ENCODE results near the gene GFI1B.
"Not testable (repeated sequence)": the region's sequence is repeated elsewhere in the genome, so short reads cannot be mapped to it uniquely, and the experiment has no call there.

Gene GFI1B

DNA sequence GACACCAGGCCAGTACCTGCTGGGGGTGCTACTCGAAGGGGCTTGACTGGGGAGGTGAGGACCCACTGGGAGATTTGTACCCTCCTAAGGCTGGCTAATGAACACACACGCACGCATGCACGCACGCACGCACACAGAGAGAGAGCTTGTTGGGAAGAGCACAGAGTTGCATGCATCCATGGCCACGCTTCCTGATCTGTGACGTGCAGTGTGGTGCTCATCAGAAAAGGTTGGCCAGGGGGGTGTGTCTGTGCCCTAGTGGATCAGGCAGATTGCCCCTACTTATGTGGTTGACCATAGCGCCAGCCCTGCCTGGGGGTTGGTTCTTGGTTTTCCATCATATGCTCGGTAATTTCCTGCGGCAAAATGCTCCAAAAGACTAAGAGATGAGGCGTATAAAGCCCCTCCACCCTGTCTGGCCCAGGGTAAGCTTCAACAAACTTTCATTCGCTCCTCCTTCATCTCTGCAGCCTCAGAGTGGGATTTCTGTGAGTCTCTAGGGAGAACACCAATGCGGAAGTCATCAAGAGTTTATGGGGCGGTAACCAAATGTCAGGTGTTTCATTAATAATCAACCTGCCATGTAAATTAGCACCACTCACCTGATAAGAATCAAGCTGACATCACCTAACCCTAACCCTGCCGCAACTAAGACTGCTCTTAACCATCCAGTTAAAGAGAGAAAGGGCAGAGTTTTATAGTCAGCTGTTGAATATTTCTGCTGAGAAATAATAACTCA, 8.0 kb upstream of the GFI1B start:
- DNase-seq, result no peak

DNA sequence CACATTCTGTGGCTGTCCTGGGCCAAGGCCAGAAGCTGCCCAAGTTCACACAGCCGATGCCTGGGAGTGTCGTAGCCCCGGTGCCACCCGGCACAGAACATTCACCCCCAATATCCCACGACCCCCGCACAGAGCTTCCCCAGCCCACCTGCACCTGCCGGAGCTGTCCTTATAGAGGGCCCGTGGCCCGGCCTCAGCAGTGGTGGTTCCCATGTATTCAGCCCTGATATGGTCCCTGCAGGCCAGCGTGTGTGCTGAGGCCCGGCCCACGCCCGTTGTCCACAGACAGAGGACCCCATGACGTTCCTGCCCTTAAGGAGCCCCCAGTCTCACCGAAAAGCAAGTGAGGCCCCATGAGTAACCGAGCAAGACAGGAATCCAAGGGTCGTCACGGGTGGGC, 5.3 kb upstream of the GFI1B start:
- no peak for DNase-seq

DNA sequence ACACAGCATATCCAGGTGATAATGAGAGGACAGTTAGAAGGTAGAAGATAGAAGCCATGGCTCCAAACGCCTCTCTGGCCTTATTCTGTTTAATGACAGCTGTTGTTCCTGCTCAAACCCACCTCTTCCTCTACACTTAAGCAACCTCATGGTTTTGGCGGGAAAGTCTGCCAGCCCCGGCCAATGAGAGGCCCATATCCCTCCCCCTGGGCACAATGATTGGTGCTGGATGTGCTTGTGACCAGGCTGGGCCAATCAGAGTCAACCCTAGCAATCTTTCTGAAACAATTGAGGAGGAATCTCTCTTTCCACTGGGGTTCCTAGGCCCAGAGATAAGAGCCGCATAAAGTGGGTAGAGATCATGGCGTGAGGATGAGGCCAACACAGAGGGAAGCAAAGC, 4.8 kb upstream of the GFI1B start:
- no peak for DNase-seq

DNA sequence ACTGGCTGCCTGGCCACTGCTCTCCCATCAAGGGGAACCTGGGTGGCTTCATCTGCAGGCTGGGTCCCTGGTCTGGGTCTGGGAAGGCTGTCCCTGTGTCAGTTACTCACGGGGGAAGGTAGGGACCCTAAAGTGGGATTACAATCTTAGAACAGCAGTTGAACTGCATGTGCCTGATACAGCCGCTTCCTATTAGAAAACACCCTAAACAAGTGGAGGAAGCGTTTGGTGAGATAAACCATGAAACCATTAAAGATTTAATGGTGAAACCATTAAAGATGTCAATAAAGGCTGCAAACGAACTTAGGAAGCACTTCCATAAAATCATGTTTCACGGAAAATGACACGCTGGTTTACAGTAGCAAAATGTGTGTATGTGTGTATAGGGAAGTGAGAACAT, 2.5 kb upstream of the GFI1B start:
- peak; percentile 10 for DNase-seq

DNA sequence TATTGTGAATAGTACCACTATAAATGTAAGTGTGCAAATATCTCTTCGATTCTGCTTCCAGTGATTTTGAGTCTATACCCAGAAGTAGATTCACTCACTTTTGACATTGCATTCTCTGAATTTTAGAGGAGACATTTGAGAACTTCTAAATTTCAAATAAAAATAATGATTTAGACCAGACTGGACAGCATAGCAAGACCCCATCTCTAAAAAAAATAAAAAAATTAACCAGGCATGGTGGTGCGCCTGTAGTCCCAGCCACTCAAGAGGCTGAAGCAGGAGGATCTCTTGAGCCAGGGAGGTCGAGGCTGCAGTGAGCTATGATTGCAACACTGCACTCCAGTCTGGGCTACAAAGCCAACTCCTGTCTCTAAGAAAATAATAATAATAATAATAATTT, 1.9 kb upstream of the GFI1B start:
- no peak for DNase-seq

DNA sequence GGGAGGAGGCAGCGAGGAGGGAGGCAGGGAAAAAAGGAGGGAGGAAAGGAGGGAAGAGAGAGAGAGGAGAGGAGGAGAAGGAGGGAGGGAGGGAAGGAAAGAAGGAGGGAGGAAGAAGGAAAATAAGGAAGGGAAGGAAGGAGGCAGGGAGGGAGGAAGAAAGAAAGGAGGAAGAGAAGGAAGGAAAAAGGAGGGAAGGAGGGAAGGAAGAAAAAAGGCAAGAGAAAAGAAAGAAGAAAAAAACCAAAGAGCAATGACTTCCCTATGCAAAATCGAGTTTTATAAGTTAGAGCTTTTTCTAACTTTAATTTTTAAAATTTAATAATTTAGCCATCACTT, 413 bp upstream of the GFI1B start:
- DNase-seq, result no peak

DNA sequence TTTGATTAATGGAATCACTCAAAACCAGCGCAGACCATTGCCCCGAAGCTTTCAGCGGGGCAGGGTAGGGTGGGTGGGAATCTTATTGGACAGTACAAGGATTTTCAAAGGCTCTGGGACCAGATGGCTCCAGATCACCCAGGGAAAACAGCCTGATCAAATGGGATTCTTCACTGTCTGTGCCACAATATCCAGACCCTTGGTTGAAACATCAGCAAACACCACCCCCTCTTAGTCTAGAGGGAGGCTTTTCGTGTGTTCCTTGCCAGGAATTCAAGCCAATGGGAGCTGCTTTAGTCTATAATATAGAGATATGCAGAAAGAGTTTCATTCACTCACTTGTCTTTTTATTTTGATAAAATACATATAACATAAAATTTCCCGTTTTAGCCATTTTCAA, 1.7 kb downstream of the GFI1B start:
- no peak for DNase-seq

DNA sequence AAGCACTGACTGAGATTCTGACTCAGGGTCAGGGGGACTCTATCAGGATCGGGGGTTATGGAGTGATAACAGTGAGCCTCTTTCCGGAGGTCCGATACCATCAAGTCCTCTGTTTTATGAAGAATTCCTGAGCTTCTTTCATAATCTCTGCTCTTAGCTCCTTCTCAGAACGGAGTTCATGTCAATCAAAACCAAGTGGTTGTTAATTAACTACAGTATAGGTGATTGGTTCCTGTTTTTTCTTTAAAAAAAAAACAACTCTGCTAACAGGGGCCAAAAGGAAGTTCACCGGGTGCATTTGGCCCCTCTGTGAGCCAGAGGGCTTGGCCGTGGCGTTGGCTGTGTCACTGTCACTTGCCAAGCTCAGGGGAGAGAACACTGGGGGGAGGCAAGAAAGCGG, 4.0 kb downstream of the GFI1B start:
- DNase-seq, result no peak

DNA sequence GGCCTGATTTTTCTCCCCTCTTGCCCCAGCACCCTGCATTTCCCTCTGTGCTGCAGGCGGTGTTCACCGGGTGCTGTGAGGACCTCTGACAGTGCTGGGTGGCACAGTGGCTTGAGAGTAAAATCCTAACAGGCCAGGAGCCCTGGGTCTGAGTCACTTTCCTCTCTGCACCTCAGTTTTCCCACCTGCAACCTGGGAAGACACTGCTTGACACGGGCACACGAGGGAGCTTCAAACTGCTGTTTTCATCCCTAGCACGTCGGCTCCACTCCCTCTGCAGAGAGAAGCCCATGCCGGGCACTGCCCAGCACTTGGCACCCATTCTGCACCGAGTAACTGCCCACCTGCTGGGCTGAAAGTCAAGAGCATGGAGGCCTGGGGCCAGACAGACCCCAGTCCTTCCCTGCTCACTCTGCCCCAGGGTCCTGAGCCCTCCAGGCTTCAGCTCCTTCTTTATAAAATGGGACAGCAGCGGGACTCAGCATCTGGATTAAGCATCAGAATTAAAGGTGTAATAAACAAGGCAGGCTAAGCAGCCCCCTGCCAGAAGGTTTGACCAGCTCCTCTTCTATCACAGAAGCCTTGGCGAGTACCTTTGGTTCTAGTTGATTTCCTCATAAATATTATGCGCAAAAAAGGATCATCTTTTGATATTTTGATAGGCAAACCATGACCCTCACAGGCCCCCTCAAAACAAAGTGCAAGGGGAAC, 5.2 kb downstream of the GFI1B start:
- DNase-seq, result no peak

DNA sequence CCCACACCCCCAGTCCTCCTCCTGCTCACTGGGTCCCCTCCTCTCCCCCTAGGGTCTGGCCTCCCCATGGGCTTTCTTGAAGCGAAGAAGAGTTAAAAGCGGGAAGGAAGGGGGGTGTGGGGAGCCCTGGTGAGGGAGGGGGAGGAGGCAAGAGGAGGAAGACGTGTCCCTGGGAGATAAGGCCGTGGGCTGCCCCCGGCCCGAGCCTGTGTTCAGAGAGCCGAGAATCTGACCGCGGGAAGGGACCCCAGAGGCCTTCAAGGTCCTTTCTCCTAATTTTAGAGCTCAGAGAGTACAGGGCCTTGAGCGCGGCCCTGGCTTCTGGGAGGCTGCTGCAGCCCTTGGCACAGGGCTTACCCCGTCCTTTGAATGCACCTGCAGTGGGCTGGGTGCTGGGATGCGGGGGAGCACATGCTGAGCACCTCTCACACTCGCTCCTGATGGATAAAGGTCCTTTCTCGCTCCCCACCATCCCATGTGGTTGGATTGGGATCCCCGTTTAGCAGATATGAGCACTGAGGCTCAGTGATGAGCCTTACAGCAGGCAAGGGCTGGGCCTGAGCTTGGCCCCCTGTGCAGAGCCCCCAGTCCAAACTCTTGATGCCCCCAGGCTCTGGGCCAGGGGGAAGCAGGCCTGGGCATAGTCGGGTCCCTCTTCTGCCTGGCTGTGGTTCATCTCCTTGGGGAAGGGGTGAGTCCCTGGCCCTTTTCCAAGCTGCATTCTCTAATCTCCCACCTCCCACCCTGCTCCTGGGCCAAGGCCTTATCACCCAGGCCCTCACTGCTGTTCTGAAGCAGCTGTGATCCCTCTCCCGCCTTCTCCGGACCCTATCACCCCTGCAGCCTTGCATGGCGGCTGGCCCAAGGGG, 5.9 kb downstream of the GFI1B start:
- DNase-seq, result no peak

DNA sequence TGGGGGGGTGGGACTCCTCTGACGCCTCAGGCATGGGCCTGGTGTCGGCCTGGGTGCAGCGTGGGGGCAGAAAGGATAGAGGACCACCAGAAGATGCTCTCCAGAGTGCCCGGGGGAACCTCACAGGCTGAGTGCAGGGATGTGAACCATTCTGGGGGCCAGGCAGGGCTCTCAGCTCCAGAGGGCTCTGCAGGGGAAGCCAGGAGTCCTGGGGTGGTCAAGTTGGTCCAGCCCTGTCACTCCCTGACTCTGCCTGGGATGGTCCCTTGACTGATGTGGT, 6.5 kb downstream of the GFI1B start:
- DNase-seq, result no peak

DNA sequence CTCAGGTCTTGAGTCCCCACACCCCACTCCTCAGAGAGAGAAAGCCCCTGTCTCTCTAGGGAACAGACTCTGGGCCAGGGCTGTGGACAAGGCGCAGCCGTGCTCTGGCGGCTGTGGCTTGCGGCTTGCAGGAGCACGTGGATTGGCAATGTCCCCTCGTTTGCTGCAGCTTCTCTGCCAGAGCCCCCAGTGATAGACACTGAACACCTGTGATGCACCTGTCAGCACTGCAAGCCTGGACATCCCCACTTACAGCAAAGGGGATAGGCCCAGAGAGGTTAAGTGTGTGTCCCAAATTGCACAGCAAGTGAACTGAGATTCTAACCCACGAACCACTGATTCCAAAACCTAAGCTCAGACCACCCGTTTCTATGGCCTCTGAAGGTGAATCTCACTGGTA, 7.0 kb downstream of the GFI1B start:
- no peak for DNase-seq

DNA sequence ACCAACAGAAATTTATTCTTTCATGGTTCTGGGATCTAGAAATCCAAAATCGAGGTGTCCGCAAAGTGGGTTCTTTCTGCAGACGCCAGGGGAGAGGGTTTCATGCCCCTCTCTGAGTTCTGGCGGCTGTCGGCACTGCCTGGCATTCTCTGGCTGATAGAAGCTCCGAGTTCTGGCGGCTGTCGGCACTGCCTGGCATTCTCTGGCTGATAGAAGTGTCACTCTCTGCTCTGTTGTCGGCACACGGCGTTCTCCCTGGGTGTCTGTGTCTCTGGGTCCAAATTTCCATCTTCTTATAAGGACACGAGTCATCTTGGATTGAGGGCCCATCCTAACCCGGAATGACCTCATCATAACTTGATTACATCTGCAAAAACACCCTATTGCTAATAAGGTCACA, 7.6 kb downstream of the GFI1B start:
- DNase-seq, result no peak

DNA sequence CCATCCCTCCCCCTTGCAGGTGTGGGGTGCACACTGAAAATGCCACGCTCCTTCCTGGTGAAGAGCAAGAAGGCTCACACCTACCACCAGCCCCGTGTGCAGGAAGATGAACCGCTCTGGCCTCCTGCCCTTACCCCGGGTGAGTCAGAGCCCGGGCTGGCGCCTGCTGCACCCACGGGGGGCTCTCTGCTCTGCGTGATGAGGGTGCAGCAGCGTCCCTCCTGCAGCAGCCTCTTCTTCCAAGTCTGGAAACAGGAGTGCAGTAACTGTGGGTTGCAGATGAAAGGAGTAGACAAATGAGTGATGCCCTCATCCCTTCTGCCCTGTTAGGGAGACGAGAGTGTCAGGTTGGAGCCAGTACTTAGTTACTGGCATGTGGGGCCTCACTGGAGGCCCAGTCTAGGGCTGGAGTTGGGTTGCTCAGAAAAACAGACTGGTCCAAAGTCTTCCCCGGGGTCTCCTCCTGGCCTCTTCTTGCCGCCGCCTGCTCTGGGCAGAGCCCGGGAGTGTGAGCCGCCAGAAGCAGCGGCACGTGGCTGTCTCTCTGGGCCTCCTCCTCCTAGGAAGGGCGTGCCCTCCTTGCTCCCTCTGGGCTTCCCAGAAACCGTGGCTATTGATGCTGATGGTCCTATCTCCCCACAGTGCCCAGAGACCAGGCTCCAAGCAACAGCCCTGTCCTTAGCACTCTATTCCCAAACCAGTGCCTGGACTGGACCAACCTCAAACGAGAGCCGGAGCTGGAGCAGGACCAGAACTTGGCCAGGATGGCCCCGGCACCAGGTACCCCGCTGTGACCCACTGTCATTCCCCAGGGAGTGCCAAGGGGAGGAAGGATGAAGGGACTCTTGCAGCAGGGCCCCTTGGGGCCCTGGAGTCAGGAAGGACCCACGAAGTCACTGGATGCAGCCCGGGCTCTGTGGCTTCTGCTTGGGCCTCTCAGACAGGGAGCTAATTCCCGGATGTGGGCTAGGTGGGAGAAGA, 8.4 kb downstream of the GFI1B start:
- no peak for DNase-seq

DNA sequence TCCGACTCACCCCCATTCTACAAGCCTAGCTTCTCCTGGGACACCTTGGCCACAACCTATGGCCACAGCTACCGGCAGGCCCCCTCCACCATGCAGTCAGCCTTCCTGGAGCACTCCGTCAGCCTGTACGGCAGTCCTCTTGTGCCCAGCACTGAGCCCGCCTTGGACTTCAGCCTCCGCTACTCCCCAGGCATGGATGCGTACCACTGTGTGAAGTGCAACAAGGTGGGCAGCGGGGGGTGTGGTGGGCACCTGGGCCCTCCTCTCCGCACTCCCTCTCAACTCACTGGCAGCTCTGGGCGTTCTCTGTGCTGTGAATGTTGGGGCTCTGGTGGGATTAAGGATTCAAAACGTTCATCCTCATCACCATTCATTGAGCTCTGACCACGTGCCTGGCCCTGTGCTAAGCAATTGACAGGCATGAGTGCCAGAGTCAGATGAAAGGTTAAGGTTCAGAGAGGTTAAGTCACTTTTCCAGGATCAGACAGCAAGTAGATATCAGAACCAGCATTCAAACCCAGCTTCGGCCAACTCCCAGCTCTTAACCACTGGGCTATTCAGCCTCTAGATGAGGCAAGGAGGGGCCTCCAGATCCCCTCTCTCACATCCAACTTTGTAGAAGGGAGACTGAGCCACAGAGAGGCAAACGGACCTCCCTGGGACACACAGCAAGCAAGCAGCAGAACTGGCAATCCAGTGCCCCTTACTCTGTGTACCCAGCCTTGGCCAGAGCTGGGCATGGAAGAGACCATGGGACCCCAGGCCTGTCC, 9.9 kb downstream of the GFI1B start:
- no peak for DNase-seq

DNA sequence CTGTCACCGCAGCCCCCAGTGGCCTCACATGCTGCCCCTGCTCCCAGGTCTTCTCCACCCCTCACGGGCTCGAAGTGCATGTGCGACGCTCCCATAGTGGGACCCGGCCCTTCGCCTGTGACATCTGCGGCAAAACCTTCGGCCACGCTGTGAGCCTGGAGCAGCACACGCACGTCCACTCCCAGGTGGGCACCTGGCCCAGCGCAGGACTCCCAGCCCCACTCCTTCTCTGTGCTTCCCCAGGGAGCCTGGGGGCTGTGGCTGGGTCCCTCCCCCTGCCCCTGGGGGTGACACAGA, 10.5 kb downstream of the GFI1B start:
- no peak for DNase-seq

DNA sequence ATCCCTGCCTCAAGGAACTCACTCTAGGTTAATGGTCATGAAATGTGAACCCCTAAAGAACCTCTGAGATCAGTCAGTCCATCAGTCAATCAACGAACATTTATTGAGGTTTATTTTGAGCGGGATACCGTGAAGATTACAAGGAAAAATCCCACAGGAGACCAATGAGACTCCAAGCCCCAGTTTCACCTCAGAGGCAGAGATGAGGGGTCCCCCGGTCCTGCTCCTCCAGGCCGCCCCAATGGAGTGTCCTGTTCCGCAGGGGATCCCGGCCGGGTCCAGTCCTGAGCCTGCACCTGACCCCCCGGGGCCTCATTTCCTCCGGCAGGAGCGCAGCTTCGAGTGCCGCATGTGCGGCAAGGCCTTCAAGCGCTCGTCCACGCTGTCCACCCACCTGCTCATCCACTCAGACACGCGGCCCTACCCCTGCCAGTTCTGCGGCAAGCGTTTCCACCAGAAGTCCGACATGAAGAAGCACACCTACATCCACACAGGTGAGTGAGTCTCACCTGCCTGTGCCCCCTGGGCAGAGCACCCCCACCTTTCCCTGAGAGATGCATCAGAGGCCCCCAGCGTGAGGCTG, 11.0 kb downstream of the GFI1B start:
- DNase-seq, result no peak

DNA sequence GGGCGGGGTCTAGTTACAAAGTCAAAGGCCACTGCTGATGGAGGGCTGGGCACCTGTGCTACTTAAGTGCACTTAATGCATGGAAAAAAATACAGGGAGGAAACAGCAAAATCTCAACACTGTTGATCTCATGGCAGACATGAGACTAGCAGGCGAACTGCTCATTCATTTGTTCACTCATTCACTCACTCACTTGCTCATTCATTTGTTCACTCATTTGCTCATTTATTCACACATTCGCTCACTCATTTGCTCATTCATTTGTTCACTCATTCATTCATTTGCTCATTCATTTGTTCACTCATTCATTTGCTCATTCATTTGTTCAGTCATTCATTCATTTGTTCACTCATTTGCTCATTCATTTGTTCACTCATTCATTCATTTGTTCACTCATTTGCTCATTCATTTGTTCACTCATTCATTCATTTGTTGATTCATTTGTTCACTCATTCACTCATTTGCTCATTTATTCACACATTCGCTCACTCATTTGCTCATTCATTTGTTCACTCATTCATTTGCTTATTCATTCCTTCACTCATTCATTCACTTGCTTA, 11.6 kb downstream of the GFI1B start:
- not testable (repeated sequence) for DNase-seq

DNA sequence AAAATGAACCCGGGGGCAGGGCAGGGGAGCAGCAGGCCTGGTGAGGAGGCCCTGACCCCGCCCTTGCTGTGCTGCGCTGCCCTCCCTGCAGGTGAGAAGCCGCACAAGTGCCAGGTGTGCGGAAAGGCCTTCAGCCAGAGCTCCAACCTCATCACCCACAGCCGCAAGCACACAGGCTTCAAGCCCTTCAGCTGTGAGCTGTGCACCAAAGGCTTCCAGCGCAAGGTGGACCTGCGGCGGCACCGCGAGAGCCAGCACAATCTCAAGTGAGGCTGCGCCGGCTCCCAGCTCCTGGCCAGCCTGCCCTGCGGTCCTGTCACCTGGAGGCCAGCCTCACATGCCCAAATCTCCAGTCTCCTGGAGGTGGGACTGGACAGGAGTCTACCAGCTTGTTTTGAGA, 12.3 kb downstream of the GFI1B start:
- no peak for DNase-seq

DNA sequence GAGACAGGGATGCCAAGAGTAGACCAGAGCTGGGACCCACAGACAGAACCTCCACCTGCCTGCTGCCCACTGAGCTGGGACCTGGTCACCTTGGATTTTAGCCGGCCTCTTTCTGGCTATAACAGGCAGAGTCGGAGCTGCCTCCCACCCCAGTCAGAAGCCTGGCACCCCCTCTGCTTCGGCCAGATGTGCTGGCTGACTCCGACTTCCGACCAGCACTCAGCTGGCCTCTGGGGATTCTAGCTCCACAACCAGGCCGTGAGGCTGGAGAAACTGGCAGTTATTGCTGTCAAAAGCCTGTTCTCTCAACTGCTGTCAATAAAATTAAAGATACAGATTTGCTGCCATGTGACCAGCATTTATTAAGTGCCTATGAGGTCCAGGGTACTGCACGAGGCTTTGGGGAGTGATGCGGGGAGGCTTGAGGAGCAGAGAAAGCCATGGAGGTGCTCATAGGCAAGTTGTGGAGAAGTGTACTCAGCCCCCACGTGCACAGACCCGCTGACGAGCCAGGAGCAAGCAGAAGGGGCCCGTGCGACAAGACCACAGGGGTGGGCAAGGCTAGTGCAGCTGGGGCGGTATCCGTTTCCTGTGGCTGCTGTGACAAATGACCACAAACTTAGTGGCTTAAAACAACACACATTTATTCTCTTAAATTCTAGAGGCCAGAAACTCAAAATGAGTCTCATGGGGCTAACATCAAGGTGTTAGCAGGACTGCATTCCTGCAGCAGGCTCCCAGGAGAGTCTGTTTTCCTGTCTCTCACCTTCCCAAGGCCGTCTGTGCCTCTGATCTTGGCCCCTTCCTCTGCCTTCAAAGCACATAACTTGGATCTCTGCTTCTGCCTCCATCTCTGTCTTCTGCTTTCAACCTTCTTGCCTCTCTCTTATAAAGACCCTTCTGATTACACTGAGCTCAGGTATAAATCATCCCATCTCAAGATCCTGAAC, 13.1 kb downstream of the GFI1B start:
- DNase-seq, result no peak

Data from inflammatory macrophage treated with lipopolysaccharide for 4 hours (primary cell).